ENCODE data around the gene NOC4L. TPM values are rescaled to one million over a fixed set of nuclear protein-coding genes. Genes with fewer than 3 reads are reported as not detected.
A peak's percentile ranks its signal among the peaks of the same experiment; 100 is the strongest.

NOC4L gene
- total RNA-seq, 1 donor from 2014 or later, result 3.5 TPM

DNA sequence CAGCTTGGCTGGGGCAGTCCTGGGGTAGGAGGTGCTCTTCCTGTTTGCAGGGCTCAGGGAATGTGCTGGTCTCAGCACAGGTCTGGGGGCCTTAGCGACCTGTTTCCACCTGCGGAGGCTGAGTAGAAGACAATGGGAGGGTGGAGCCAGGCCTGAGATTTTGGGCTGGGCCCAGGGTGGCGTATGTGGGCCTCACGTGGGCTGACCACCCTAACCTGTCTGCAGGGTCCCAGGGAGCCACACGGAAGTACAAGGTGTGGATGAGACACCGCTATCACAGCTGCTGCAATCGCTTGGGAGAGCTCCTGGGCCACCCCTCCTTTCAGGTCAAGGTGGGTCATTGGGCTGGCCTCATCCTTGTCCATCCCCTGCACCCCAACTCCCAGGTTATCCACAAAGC lies 1.1 kb downstream of the NOC4L start:
- no peak overlapping the region for H3K27ac ChIP-seq
- no peaks in the 10 kb centered on the region for H3F3A ChIP-seq (ENCODE audit: low read depth)
- peaks cover 27% of the 10 kb centered on the region for H3K79me2 ChIP-seq (ENCODE audit: low read depth)
- peaks cover 21% of the 10 kb centered on the region for H3K4me1 Mint-ChIP-seq
- H3K27me3 ChIP-seq, result no peaks in the 10 kb centered on the region
- TF ChIP-seq EZH2 (IDR thresholded peaks at IDR 0.05) (no peak), EZH2phosphoT487 (IDR thresholded peaks at IDR 0.05) (no peak)
- TF ChIP-seq, protein P1, sequence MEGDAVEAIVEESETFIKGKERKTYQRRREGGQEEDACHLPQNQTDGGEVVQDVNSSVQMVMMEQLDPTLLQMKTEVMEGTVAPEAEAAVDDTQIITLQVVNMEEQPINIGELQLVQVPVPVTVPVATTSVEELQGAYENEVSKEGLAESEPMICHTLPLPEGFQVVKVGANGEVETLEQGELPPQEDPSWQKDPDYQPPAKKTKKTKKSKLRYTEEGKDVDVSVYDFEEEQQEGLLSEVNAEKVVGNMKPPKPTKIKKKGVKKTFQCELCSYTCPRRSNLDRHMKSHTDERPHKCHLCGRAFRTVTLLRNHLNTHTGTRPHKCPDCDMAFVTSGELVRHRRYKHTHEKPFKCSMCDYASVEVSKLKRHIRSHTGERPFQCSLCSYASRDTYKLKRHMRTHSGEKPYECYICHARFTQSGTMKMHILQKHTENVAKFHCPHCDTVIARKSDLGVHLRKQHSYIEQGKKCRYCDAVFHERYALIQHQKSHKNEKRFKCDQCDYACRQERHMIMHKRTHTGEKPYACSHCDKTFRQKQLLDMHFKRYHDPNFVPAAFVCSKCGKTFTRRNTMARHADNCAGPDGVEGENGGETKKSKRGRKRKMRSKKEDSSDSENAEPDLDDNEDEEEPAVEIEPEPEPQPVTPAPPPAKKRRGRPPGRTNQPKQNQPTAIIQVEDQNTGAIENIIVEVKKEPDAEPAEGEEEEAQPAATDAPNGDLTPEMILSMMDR (IDR thresholded peaks at IDR 0.05), result no peak
- no peaks in the 10 kb centered on the region for H3K9me3 ChIP-seq (ENCODE audit: low read depth)
- peak overlapping the region; percentile 96 for H3K9ac ChIP-seq
- H3K4me3 Mint-ChIP-seq, result peak overlapping the region; percentile 94
- peaks cover 14% of the 10 kb centered on the region for H4K20me1 ChIP-seq (ENCODE audit: low read depth)
- peaks cover 5% of the 10 kb centered on the region for H3K4me1 ChIP-seq
- peak overlapping the region; percentile 95 for H3K4me2 ChIP-seq
- DNase-seq (ENCODE audit: low spot score), result no peak
- H3K9me3 Mint-ChIP-seq, result no peaks in the 10 kb centered on the region
- H3K27ac Mint-ChIP-seq, result no peak overlapping the region
- H3K36me3 ChIP-seq, result no peaks in the 10 kb centered on the region
- no peak overlapping the region for H2AFZ ChIP-seq (replicated peaks)
- H3K4me3 ChIP-seq, result peak overlapping the region; percentile 96
- peaks cover 2% of the 10 kb centered on the region for H3K27me3 Mint-ChIP-seq (ENCODE audit: insufficient read depth, low read depth)
- H3K36me3 Mint-ChIP-seq, result peaks cover 7% of the 10 kb centered on the region

DNA sequence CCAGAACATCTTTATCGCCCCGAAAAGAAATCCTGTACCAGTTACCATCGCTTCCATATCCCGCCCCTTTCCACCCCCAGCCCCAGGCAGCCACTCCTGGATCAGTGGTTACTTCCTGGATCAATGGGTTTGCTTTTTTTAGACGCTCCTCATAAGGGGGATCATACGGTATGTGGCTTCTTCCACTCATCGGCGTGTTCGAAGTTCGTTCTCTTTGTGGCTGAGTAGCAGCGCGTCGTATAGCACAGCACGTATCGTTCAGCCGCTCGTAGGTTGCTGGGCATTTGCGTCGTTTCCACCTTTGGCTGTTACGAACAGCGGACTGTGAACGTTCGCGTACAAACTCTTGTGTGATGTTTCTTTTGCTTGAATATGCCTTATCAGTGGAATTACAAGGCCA lies 1.8 kb downstream of the NOC4L start:
- no peak for DNase-seq (ENCODE audit: low spot score)
- Mint-ChIP-seq H3K4me1 (peaks cover 21% of the 10 kb centered on the region), H3K27ac (no peak overlapping the region), H3K4me3 (peak overlapping the region; percentile 94), H3K9me3 (no peaks in the 10 kb centered on the region), H3K36me3 (peaks cover 7% of the 10 kb centered on the region), H3K27me3 (ENCODE audit: insufficient read depth, low read depth) (peaks cover 2% of the 10 kb centered on the region)
- H3K4me2 ChIP-seq, result no peak overlapping the region
- no peak overlapping the region for H3K9ac ChIP-seq
- TF ChIP-seq EZH2phosphoT487 (IDR thresholded peaks at IDR 0.05) (no peak), EZH2 (IDR thresholded peaks at IDR 0.05) (no peak)
- TF ChIP-seq, protein P1 (IDR thresholded peaks at IDR 0.05), result no peak
- peaks cover 5% of the 10 kb centered on the region for H3K4me1 ChIP-seq
- H3K36me3 ChIP-seq, result no peaks in the 10 kb centered on the region
- H2AFZ ChIP-seq (replicated peaks), result no peak overlapping the region
- no peak overlapping the region for H3K27ac ChIP-seq
- no peaks in the 10 kb centered on the region for H3F3A ChIP-seq (ENCODE audit: low read depth)
- H3K79me2 ChIP-seq (ENCODE audit: low read depth), result peaks cover 27% of the 10 kb centered on the region
- no peaks in the 10 kb centered on the region for H3K27me3 ChIP-seq
- no peaks in the 10 kb centered on the region for H3K9me3 ChIP-seq (ENCODE audit: low read depth)
- peaks cover 14% of the 10 kb centered on the region for H4K20me1 ChIP-seq (ENCODE audit: low read depth)
- H3K4me3 ChIP-seq, result no peak overlapping the region

DNA sequence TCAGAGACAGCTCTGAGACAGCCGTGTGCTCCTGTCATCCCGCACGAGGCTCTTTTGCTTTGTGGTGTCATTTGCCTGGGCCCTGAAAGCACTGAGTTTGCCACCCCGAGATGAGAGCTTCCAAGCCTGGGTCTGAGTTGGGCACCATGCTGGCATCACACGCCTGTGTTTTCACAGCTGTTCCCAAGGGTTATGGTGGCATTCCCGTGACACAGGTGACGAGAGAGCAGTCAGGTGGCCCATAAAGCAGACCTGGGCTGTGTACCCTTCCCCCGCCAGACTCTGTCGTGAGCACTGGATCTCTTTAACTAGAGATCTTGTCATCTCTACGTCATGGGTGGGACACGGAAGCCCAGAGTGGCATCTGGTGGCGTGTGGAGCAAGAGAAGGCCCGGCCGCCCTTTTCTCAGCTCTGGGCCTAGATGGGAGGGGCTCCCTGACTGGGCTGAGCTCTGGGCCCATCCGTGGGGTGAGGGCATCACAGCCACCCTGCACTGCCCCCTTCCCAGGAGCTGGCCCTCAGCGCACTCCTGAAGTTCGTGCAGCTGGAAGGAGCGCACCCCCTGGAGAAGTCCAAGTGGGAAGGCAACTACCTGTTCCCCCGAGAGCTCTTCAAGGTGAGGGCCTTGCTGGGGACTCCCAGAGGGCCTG lies 2.6 kb downstream of the NOC4L start:
- Histone ChIP-seq H3K4me3 (no peak overlapping the region), H3K79me2 (ENCODE audit: low read depth) (peaks cover 27% of the 10 kb centered on the region), H3K9me3 (ENCODE audit: low read depth) (no peaks in the 10 kb centered on the region), H3K27me3 (no peaks in the 10 kb centered on the region), H2AFZ (replicated peaks) (no peak overlapping the region), H3K27ac (no peak overlapping the region), H3K4me1 (peaks cover 5% of the 10 kb centered on the region), H3K4me2 (no peak overlapping the region), H4K20me1 (ENCODE audit: low read depth) (peaks cover 14% of the 10 kb centered on the region), H3F3A (ENCODE audit: low read depth) (no peaks in the 10 kb centered on the region), H3K9ac (no peak overlapping the region), H3K36me3 (no peaks in the 10 kb centered on the region)
- Mint-ChIP-seq H3K27ac (no peak overlapping the region), H3K36me3 (peaks cover 7% of the 10 kb centered on the region), H3K27me3 (ENCODE audit: insufficient read depth, low read depth) (peaks cover 2% of the 10 kb centered on the region), H3K9me3 (no peaks in the 10 kb centered on the region), H3K4me3 (peak overlapping the region; percentile 94), H3K4me1 (peaks cover 21% of the 10 kb centered on the region)
- no peak for DNase-seq (ENCODE audit: low spot score)
- TF ChIP-seq, protein P1 (IDR thresholded peaks at IDR 0.05), result no peak
- TF ChIP-seq EZH2phosphoT487 (IDR thresholded peaks at IDR 0.05), result no peak
- no peak for TF ChIP-seq EZH2 (IDR thresholded peaks at IDR 0.05)

Data from neural progenitor cell (in vitro differentiated cells).